Activated naive CD8-positive, alpha-beta T cell treated with anti-CD3 and anti-CD28 coated beads, Interleukin-2, amount 50 U/mL, for 24 hours (primary cell): ENCODE measurements around the gene SH2D4B.
A peak's percentile ranks its signal among the peaks of the same experiment; 100 is the strongest.

Source experiments
- ATAC-seq: fragments of 150-1000 bp; cut with Tn5 transposase; one replicate; pipeline ENCODE4 v1.10.0; 2021
- DNase-seq: peaks from one replicate; pipeline ENCODE4 v3.0.0; 2021
- H3K27ac Mint-ChIP-seq: one replicate; pipeline ENCODE4 v1.8.0; 2021; ENCODE audit warnings: mild to moderate bottlenecking, mixed read lengths
- H3K27me3 Mint-ChIP-seq: one replicate; pipeline ENCODE4 v1.8.0; 2021; ENCODE audit warnings: mixed read lengths
- H3K36me3 Mint-ChIP-seq: one replicate; pipeline ENCODE4 v1.8.0; 2021; ENCODE audit warnings: low read depth, mixed read lengths
- H3K4me1 Mint-ChIP-seq: one replicate; pipeline ENCODE4 v1.8.0; 2021; ENCODE audit warnings: mixed read lengths
- H3K4me3 Mint-ChIP-seq: one replicate; pipeline ENCODE4 v1.8.0; 2021; ENCODE audit warnings: mild to moderate bottlenecking, moderate library complexity, mixed read lengths
- H3K9me3 Mint-ChIP-seq: one replicate; pipeline ENCODE4 v1.8.0; 2021; ENCODE audit warnings: mixed read lengths

Gene SH2D4B

DNA sequence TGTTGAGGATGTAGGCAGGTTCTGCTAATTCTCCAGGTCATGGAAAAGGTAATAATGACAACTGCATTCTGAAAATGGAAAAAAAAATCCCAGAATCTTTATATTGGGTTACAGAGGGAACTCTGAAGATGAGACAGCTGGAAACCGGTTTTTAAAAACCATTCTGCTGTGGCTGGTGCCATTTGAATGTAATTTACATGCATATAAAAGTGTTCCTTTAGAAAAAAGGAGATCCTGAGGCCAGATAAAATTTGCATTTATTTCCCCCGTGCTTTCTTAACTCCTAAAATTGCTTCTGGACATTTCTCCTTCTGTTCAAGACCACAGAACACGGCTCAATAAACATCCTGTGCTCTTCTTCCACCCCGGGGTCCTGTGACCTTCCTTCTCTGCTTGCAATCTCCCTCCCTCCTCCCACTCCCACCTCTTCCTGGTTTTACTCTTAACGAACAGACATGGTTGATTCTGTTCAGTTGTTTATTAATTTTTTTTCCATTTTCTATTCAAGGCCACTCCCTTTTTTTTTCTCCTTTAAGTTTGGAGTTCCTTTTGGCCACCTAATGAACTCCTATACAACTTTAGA is 41.6 kb downstream of the SH2D4B start:
- Mint-ChIP-seq H3K4me1 (peaks cover 9% of the 10 kb centered on the region), H3K9me3 (no peaks in the 10 kb centered on the region), H3K36me3 (no peaks in the 10 kb centered on the region), H3K27me3 (no peaks in the 10 kb centered on the region), H3K27ac (no peak overlapping the region), H3K4me3 (no peak overlapping the region)
- DNase-seq, result no peak
- no peak for ATAC-seq

DNA sequence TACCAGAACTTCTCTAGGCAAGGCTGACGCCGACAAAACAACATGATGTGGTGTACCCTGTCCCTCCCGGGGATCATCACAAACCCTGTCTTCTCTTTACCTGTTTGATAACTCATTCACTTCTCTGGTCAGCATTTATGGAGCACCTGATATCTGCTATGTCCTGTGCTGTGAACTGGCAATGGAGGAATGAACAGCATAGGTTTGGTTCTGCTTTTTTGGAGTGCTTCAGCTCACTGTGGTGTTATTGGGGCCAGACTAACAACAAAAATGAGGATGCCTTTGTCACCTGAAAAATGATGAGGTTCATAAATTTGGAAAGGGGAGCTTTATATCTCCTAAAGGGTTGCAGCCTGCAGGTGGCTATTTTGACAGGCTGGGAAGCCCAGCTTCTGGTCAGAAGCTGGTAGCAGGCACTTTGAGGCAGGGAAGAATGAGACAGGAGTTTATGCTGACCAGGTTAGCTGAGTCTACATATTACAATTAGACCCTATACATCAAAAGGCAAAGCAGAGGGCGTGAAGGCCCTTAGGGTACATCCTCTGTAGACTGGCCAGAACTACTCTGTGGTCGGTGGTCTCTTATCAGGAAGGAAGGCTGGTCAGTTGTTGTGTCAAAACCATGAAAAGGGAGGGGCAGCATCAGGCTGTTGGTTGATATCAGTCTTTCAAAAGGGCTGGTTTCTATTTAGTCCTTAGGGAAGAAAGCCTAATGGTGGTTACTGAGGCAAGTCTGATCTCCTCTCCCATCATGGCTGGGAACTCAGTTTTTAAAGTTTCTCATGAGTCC is 42.3 kb downstream of the SH2D4B start:
- H3K9me3 Mint-ChIP-seq, result no peaks in the 10 kb centered on the region
- H3K27ac Mint-ChIP-seq, result no peak overlapping the region
- H3K27me3 Mint-ChIP-seq, result no peaks in the 10 kb centered on the region
- H3K36me3 Mint-ChIP-seq, result no peaks in the 10 kb centered on the region
- no peak overlapping the region for H3K4me3 Mint-ChIP-seq
- DNase-seq (no peak), ATAC-seq (no peak)
- H3K4me1 Mint-ChIP-seq, result peaks cover 9% of the 10 kb centered on the region

DNA sequence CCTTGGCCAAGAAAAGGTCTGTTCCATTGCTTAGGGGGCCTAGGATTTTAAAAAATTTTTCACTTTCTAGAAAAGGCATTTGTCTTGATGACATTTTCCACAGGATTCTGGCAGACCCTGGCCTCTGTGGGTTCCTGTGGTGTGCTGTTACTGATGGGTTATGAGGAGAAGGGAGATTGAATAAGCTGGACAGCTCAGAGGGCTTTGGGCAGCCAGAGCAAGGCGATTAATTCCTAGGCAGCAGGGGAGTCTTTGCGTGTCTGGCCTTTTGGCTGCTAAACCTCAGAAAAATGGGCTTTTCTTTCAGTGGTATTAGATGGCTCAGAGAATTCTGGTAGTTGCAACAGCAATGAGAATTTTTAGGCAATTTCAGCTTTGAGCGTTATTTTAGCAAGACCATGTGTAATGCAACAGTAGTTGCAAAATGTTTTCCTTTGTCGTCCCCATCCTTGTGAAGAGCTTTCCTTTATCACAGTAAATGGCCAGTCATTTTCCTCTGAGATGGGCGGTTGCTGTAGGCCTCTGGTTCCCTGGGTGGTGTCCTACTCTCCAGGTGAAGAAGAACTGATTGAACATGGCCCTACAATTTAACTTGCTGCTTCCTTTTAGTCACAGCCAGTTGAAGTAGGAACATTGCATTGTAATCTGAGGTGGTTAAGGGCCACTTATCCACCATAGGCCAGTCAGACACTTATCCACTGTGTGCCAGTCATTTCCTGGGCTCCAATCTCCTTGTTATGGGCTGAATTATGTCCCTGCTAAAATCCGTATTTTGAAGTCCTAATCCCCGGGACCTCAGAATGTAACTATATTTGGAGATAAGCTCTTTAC is 43.2 kb downstream of the SH2D4B start:
- ATAC-seq, result no peak
- H3K9me3 Mint-ChIP-seq, result no peaks in the 10 kb centered on the region
- no peak for DNase-seq
- peaks cover 9% of the 10 kb centered on the region for H3K4me1 Mint-ChIP-seq
- no peaks in the 10 kb centered on the region for H3K27me3 Mint-ChIP-seq
- H3K4me3 Mint-ChIP-seq, result no peak overlapping the region
- no peak overlapping the region for H3K27ac Mint-ChIP-seq
- H3K36me3 Mint-ChIP-seq, result no peaks in the 10 kb centered on the region

DNA sequence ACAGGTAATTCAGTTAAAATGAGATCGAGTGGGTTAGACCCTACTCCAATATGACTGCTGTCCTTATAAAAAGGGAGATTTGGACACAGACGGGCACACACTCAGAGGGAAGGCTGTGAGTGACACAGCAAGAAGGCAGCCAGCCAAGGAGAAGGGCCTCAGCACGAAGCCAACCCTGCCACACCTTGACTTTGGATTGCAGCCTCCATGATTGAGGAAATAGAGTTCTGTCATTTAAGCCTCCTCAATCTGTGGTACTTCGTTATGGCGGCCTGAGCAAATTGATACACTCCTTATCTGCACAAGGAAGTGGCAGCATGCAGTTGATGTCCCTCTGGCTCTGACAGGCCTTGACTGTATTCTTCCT is 43.8 kb downstream of the SH2D4B start:
- Mint-ChIP-seq H3K27ac (no peak overlapping the region), H3K27me3 (no peaks in the 10 kb centered on the region), H3K4me3 (no peak overlapping the region), H3K9me3 (no peaks in the 10 kb centered on the region), H3K36me3 (no peaks in the 10 kb centered on the region), H3K4me1 (peaks cover 9% of the 10 kb centered on the region)
- no peak for DNase-seq
- ATAC-seq, result no peak

DNA sequence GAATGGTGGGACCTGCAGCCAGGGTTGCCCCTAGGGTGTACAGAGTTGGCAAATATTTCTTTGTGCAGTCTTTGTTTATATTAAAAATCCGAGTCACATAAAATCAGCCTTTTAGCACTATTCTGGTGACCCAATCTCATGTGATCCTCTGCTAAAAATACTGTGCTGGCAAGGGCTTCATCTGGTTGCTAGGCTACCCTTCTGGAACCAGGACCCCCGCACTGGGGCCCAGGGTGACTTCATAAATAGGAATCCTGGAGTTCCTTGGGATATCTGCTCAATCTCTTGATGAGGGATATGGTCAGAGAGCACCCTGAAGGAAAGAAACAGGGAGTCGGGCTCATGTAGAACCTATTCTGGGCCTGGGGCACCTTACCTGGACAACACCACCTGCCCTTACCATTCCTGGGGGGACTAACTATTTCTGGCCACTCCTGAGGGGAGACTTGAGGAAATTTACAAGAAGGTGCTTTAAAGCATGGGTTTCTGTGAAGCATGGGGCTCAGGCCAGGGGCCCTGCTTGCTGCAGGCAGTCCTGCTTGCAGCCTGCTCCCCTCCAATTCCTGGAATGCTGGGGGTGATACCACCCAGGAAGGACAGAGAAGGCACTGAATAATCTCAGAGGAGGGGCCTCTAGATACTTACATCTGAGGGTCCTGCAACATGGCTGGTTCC is 44.7 kb downstream of the SH2D4B start:
- Mint-ChIP-seq H3K27ac (no peak overlapping the region), H3K4me3 (no peak overlapping the region), H3K27me3 (no peaks in the 10 kb centered on the region), H3K9me3 (no peaks in the 10 kb centered on the region), H3K36me3 (no peaks in the 10 kb centered on the region), H3K4me1 (peaks cover 9% of the 10 kb centered on the region)
- no peak for ATAC-seq
- no peak for DNase-seq

DNA sequence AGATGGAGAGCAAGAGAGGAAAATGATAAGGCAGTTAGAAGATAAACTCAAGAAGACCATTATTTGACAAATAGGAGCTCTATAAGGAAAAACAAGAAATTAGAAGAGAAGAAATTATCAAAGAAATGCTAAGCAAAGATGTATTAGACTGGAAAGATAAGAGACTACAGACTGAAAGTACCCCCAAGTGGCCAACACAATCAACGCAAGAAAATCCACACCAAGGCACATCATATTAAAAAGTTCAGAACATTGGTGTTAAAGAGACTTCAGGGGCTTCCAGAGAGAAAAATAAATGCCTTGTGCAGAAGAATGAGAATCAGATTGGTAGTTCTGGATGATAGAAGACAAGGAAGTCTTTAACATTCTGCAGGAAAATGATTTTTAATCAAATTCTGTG is 46.0 kb downstream of the SH2D4B start:
- H3K9me3 Mint-ChIP-seq, result no peaks in the 10 kb centered on the region
- no peaks in the 10 kb centered on the region for H3K36me3 Mint-ChIP-seq
- no peak overlapping the region for H3K27ac Mint-ChIP-seq
- H3K4me1 Mint-ChIP-seq, result peaks cover 7% of the 10 kb centered on the region
- ATAC-seq (no peak), DNase-seq (no peak)
- H3K4me3 Mint-ChIP-seq, result no peak overlapping the region
- no peaks in the 10 kb centered on the region for H3K27me3 Mint-ChIP-seq

DNA sequence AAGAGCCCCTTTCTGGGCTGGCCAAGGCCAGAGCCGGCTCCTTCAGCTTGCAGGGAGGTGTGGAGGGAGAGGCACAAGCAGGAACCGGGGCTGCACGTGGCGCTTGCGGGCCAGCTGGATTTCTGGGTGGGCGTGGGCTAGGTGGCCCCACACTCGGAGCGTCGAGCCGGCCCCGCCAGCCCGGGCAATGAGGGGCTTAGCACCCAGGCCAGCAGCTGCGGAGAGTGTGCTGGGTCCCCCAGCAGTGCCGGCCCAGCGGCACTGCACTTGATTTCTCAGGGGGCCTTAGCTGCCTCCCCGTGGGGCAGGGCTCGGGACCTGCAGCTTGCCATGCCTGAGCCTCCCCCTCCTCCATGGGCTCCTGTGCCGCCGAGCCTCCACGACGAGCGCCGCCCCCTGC is 48.1 kb downstream of the SH2D4B start:
- no peaks in the 10 kb centered on the region for H3K4me1 Mint-ChIP-seq
- no peak overlapping the region for H3K27ac Mint-ChIP-seq
- no peak for DNase-seq
- H3K27me3 Mint-ChIP-seq, result no peaks in the 10 kb centered on the region
- no peak for ATAC-seq
- H3K9me3 Mint-ChIP-seq, result no peaks in the 10 kb centered on the region
- H3K4me3 Mint-ChIP-seq, result no peak overlapping the region
- no peaks in the 10 kb centered on the region for H3K36me3 Mint-ChIP-seq

DNA sequence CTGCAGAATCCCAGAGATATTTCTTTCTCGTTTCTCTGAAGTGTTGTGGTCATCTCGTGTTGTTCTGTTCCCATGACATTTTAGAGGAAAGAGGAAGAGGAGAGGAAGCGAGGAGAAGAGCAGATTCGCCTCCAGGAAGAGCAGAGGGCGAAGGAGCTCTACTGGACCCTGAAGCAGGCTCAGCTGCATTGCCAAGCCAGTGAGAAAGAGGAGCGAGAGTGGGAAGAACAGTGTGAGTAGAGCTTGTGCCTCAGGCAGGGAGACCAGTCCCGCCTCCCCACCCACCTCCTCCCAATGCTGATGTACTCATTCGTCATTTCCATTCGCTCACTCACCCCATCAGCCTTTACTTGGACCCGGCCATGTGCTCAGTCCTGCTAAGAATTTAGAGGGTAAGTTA is 50.8 kb downstream of the SH2D4B start:
- Mint-ChIP-seq H3K36me3 (no peaks in the 10 kb centered on the region), H3K9me3 (no peaks in the 10 kb centered on the region), H3K4me1 (no peaks in the 10 kb centered on the region), H3K27ac (no peak overlapping the region), H3K27me3 (no peaks in the 10 kb centered on the region), H3K4me3 (no peak overlapping the region)
- ATAC-seq, result no peak
- no peak for DNase-seq

DNA sequence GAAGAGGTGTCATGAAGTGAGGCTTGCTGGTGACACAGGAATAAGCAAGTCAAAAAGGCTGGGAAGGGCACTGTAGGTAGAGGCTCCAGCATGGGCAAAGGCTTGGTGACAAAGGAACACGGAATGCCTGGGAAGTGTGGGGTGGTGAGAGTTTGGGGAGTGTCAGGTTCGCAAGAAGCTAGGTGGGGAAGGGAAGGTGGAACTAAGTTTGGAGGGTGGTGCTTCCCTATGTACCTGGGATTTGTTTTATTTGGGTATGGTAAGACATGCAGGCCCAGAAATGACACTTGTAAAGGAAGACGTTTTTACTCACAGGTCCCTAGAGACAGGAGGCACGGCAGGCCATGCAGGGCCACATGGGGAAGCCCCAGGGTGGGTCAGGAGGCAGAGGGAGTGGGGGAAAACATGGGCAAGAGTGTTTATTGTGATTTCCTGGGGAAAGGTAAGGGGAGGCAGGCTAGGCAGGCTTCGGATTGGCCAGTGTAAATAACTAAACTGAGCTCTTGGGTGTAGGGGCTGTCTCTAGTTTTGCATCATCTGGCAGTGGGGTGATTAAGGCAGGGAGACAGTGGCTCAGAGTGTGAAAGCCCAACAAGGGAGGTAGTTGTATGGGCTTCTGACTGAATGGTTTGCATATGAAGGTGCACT is 52.1 kb downstream of the SH2D4B start:
- Mint-ChIP-seq H3K9me3 (no peaks in the 10 kb centered on the region), H3K27me3 (no peaks in the 10 kb centered on the region), H3K4me3 (no peak overlapping the region), H3K27ac (no peak overlapping the region), H3K4me1 (no peaks in the 10 kb centered on the region), H3K36me3 (no peaks in the 10 kb centered on the region)
- DNase-seq, result no peak
- no peak for ATAC-seq

DNA sequence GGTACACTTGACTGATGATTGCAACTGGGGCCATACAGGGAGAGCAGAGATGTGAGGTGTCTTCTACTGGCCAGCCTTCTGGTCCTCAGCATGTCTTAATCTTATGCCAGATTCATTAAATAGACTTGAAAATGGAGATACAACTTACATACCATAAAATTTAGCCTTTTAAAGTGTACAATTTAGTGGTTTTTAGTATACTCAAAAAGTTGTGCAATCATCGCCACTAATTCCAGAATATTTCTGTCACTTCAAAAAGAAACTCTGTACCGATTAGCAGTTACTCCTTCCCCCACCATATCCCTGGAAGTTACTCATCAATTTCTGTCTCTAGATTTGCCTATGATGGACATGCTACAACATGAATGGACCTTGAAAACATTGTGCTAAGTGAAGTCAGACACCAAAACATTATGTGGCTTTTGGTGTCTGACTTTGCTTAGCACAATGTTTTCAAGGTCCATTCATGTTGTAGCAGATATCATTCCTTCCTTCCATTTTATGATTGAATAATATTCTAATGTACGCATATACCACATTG is 53.0 kb downstream of the SH2D4B start:
- Mint-ChIP-seq H3K9me3 (no peaks in the 10 kb centered on the region), H3K4me3 (no peak overlapping the region), H3K27ac (no peak overlapping the region), H3K4me1 (no peaks in the 10 kb centered on the region), H3K36me3 (no peaks in the 10 kb centered on the region), H3K27me3 (no peaks in the 10 kb centered on the region)
- no peak for DNase-seq
- ATAC-seq, result no peak

DNA sequence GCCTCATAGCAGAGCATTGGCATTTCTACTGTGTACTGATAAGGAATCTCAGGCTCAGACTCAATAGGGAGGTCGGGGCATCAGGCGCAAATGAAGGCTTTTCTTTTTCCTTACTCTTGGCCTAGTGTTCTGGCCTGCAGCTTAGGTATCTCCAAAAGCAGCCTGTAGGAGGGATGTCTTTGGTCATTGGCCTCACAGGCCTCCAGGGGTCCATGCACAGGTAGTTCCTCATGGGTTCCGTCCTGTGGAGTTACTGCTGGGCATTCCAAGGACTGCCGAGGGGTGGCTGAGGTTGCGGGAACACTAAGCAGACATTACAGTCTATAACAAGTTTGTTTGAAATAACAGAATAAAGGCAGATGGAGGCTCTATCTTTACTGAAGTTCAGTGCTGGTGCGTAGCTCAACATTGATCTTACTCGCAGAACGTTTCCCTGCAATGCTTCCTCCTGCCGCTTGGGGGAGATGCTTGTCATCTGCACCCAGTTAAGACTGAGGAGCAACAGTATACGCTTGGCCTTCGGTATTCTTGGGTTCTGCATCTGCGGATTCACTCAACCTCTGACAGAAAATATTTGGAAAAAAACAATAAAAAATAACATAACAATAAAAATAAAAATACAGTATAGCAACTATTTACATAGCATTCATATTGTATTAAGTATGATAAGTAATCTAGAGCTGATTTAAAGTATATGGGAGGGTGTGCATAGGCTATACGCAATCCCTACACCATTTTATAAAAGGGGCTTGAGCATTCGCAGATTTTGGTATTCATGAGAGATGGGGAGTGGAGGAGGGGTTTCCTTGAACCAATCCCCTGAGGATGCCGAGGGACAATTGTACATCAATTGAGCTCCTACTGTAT is 58.9 kb downstream of the SH2D4B start:
- H3K27me3 Mint-ChIP-seq, result no peaks in the 10 kb centered on the region
- H3K4me1 Mint-ChIP-seq, result peaks cover 8% of the 10 kb centered on the region
- peak; percentile 35 for DNase-seq
- H3K36me3 Mint-ChIP-seq, result no peaks in the 10 kb centered on the region
- no peak overlapping the region for H3K4me3 Mint-ChIP-seq
- peak; percentile 66 for ATAC-seq
- H3K9me3 Mint-ChIP-seq, result no peaks in the 10 kb centered on the region
- no peak overlapping the region for H3K27ac Mint-ChIP-seq

DNA sequence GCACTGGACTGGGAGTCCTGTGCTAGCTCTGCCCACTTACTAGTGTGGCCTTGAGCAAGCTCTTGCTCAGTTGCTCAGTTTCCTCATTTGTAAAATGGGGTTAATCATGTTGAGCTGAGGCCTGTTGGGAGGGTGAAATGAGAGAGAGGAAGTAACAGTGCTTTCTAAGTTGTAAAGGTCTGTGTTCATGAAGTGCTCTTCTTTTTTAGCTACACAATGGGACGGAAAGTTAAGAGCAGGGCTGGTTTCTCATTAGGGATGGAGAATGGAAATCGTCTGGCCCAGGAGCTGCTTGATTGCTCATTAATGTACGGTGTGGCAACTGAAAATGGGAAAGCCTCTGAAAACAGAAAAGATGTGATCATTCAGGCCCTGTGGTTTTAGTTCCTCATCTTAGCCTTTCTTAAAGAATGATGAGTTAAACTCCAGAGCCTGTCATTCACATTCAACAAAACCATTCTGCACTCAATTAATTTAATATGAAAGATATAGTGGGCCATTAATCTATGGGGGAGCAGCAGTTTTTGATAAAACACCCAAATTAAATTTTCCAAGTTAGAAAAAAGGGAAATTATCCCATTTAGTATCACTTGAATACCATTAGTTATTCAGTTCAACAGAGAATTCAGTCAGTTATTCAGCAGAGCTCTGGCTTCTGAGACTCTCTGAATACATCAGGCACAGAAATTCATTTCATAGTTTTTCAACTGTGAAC is 60.5 kb downstream of the SH2D4B start:
- H3K27ac Mint-ChIP-seq, result no peak overlapping the region

DNA sequence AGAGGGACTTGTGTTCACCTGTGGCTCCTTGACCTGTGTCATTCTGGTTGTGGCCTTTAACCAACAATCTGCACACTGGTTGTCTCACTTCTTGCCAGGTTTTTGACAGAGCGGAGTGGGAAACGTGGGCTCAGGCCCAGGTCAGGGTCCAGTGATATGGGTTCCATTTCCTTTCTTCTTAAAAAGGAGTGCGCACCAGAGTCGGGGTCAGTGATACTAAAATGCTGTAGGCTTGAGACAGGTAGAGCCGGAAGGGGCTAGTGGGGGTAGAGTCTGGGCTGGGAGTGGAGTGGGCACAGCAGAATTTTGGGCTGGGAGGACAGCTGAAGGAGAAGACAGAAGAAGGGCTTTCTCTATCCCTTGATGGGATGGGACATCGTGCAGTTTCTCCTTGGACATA is 61.2 kb downstream of the SH2D4B start:
- no peak overlapping the region for H3K4me3 Mint-ChIP-seq
- DNase-seq (no peak), ATAC-seq (no peak)
- H3K27me3 Mint-ChIP-seq, result no peaks in the 10 kb centered on the region
- H3K36me3 Mint-ChIP-seq, result no peaks in the 10 kb centered on the region
- H3K27ac Mint-ChIP-seq, result no peak overlapping the region
- peaks cover 8% of the 10 kb centered on the region for H3K4me1 Mint-ChIP-seq
- no peaks in the 10 kb centered on the region for H3K9me3 Mint-ChIP-seq

More for the DNA sequence above, 60.5 kb downstream of the SH2D4B start:
- Mint-ChIP-seq H3K27me3 (no peaks in the 10 kb centered on the region), H3K4me1 (peaks cover 8% of the 10 kb centered on the region), H3K36me3 (no peaks in the 10 kb centered on the region), H3K9me3 (no peaks in the 10 kb centered on the region), H3K4me3 (no peak overlapping the region)
- DNase-seq (no peak), ATAC-seq (no peak)
